A204.1 (cell line): ENCODE results near the gene LRMDA.

Source experiments
- FAIRE-seq: peaks from 2 replicates; lab custom pipeline; 2012; peaks lifted over from hg19 to GRCh38; lab: Jason Lieb, UNC

The LRMDA gene

DNA sequence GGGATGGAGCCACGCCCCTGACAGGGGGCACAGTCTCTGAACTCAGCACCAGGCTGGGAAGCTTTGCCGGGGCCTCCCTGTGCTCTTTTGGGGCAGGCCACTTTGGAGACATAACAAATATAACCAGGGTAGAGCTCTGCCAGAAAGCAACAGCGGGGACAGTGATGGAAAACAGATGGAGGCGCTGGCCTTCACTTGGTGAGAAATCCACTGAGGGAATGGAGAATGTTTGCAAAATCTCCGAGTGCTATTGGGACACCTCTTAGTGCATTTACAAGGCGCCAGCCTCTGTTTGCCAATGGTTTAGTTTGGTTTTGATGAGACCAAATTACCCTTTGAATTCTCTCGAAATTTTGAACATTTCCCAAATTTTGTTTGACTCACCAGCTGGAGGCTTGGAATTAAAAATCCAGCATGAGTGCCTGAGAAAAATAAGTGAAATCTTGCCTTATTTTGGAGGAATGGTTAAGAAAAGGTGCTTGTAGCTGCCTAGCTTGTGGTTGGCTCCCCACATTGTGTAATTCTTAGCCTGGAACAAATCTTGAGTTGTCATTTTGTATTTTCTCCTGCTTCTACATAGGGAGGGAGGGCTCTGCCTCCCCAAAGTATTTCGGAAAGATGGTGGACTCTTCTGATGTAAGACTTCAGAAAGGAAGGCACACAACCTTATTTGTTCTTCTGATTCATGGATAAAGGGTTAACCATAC, 980.5 kb downstream of the LRMDA start:
- no peak for FAIRE-seq

DNA sequence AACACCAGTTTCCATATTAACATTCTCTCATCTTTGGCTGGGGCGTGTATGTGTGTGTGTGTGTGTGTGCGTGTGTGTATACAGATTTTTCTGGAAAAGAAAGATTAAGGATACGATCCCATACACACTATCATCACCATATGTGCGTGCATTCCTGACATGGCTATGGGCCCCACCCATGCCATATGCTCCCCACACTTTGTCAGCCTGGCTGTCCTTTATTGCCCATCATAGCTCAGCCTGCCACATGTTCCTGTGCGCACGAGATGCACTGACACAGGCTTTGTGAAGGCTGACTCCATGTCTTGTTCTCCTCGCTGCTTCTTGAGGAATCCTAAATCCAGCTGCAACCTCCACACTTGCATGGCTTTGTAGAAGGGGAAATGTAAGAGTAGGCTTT, 984.1 kb downstream of the LRMDA start:
- FAIRE-seq = no peak

DNA sequence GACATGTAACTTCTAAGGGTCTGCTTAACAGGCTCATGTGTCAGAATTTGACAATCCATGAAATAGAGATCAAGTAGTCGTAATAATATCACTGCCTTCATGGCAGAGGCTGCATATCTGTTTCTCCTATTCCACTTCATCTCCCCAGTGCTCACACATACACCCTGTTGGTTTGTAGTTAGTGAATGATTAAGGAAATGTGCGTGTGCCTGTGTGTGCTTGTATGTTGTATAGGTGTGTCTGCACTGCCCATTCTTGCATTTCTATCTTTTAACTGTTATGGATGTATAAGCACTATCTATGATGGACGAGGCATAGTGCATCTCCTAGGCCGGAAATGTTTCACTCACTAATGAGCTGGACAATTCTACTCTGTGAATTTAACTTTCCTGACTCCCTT, 985.2 kb downstream of the LRMDA start:
- FAIRE-seq = no peak

DNA sequence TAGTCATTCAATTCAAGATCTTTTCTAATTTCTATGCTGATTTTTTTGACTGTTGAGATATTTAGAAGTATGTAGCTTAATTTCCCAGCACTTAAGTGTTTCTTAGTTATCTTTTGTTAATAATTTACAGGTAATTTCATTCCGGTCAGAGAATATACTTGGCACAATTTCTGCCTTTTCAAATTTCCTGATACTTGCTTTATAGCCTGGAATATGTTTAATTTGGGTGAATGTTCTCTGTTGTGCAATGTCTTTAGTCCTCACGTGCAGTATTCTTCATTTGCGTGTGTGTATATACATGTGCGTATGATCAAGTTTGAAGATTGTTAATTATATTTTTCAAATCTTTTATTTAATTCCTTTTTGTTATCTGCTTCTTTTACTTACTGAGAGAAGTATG, 989.3 kb downstream of the LRMDA start:
- no peak for FAIRE-seq

DNA sequence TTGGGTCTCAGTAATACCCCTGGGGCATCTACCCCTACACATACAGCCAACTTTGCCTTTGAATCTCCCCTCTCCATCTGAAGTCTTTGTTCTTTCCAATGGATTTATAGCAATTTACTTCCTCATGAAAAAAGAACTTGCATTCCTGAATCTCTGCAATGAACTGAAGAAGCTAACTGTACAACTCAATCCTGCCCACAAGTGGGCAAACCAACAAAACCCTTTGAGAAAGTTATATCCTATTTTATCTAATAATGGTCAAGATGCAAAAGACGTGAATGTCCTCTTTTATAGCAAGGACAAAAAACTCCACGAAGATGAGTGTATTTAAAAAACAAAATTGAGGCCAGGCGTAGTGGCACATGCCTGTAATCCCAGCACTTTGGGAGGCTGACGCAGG, 991.3 kb downstream of the LRMDA start:
- no peak for FAIRE-seq

DNA sequence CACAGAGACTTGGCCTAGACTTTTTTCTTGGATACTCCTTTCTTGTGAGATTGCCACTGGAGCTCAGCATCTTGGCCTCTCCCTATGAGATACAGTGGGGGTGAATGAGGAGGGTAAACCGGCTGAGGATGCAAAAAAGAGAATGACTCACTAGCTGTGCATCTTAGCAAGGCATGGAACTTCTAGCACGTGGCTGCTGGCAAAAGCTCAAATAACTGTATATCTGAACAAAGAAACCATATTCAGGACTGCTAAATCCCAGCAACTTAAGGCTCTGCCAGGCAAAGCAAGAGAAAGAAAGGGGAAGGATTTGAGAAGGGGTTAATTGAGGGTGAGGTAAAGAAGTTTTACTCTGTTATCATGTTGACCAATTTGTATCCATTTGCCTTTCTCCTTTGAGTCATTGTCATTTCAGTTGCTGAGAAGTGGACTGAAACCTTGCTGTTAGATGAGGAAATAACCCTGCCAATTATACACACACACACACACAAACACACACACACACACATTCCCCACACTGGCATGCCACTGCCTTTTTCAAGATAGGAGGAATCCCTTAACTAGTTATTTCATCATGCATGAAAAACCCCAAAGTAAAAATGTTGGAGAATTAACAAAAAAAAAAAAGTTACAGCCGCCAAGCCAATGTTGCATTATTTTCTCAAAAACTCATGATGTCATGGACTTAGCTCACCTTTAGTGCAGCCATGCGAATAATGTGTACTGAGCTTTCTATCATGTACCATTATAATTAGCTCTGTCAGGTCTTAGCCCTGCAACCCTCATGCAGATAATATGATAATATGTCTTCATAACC, 997.3 kb downstream of the LRMDA start:
- no peak for FAIRE-seq

DNA sequence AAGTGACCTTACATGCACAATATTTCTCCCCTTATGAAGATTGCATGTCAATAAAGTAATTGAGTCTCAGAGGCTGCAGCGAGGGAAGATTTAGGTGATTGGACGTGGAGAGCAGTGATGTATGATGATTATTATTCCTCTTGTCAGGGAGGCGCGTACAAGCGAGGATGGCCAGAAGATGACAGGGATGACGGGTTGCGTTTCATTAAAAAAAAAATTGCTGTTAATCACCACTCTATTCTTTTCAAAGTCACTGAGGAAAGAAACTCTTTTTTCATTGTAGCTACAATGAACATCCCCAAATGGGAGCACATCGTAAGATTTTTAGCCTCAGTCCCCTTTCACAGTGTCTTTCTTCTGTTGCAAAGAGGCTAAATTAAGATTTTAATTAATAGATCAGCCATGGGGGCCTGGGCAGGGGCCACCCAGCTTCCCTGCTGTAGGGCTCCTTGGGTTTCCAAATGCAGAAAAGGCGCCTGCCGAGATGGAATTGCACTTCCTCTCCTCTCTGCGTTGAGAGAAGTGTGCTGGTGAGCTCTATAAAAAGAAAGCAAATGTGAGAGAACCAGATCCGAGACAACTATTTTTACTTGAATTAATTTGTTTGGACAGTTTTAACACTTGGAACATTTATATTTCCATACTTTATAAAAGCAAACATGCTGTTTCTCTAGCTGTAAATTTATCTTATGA, 998.1 kb downstream of the LRMDA start:
- FAIRE-seq = no peak

DNA sequence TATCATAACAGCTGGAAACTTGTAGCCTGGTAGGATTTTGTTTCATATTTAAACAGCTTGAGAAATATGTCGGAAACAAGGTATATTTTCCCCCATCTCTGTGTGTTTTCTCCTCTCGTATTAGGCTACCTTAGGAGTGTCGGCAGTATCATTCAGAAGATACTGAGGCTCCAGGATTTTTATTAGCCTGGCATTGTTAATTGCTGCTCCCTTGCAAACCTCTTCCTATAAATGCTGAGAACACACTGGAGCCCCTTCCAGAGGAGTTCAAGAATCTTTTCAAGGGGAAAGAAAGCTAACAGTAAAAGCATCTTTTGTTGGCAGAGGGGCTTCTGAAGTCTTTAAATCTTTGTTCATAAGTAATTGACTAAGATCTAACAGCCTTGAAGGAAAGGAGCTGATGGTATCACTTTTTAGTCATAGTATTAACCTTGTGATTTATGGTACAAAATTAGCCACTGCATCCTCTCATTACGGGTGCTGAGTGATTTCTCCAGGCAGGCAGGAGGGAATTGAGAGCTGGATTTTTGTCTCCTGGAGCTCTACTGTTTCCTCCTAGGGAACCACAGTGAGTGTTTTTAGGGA, 998.7 kb downstream of the LRMDA start:
- FAIRE-seq = no peak

DNA sequence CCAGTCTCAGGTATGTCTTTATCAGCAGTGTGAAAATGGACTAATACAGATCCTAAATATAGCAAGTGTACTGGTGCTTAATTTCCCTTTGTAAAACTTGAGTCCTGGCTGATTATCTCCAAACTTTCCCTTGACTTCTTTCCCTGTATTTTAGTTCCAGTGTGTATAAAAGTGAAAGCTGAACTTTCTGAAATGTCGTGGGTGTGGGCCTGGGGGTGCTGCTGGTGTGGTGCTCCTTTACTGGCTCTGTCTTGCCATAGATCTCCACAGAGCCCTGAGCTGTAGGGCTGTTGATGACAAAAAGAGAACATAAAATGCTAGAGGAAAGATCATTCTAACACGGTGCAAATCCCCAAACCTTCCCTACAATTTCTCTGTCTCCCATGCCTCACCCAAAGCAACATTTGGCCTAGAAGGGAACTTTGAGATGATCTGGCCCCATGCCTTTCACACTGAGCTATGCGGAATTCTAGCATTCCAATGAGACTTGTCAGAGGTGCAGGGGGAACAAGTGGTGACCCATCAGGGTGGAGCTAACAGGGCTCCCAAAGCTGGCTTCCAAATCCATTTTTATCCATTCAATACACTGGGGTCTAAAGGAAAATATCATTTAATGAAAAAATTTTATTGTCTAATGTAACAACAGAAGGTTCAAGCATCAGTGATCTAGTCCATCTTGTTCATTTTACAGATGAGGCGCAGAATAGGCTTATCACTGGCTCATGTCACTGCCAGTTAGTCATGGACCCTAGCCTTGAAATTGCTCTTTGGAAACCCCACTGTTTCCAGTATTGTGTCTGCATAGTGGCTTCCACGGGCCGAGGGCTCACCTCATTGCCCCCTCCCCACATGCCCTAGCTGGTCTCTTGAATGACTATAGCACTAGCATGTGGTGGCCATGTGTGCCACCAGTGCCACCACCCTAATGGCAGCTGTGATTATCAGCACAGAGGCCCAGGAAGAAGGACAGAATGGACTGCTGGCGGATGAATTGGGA, 1000.9 kb downstream of the LRMDA start:
- FAIRE-seq = no peak

DNA sequence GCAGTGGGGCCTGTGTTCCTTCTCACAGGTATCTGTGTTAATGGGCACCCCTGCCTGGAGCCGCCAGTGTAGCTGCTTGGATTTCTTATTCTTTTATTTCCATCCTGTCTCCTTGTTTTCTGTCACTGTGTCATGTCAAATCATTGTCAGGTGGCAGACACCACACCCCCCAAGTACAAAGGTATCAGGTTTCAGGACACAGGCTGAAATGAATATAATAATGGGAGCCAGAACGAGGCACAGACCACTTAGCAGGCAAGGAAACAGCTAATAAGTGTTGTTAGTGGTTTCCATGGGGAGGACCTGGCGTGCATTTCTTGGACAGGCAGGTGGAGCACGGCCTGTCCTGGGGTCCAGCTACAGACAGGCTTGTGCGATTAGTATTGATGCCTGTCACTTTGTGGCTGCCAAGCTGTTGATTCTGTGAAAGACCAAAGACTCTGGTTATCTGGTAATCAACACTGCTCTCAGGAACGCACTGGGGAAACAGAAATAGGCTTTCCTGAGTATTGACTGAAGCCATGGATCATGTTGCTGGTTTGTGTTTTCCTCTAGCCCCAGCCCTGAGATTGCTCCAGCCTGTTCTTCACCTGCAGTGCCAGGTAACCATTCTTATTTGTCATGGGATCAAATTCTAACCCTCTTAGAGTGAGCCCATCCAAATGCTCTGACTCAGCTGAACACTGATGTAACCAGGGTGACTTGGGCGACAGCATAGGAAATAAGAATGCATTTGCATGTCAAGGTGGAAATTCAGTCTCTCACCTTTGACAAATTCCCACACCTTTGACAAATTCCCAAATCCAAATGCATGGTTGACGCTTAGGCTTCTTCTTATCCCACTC, 1002.0 kb downstream of the LRMDA start:
- no peak for FAIRE-seq

DNA sequence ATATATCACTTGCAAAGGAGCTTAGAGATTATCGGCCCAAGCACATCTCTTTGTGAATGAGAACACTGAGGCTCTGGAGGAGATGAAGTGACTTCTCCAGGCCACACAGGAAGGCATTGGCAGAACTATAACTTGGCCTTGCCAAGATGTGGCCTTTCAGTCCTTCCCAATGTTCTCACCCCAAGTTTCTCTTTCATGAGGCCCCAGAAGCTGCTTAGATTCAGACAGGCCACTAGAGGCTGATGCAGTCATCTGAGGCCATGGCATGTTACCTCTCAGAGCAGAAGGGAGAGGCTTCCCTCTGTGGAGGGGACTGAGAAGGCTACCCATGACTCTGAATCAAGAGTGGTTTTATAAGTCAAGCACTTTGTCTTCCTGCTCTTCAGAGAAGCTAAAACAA, 1003.7 kb downstream of the LRMDA start:
- FAIRE-seq = no peak

DNA sequence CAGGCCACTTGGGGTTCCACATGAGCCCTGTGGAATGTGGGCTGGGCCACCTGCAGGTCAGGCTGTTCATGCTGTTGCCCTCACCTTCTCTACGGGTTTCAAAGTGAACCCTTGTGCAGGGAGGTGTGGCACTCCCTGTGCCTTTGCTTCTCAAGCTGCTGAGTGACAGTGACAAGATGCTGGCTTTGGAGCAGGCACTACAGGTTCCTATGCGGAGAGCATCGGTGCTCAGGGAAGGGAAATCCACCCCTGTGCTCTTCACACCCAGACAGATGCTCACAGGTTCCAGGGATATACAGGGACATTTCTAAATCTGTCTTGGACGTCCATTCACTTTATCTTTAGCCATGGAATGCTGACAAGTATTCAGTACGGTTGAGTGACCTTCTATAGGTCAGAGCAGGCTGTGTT, 1005.0 kb downstream of the LRMDA start:
- no peak for FAIRE-seq

DNA sequence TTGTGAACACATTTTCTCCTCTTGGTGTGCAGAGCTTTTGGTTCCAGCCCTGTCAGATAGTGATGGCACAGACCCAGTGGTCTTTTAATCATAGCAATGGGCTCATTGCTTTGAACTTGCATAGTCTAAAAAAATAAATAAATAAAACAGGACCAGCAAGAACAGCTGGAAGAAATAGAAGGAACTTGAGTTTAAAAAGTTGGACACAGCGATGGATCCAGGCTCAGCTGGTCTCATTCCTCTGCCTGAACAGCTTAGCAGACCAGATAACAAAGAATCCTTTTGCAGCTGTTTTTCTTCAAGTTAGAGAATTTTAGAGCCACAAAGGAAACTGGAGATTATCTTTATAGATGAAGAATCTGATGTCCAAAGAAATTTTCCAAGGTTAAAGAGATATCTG, 1005.6 kb downstream of the LRMDA start:
- no peak for FAIRE-seq

DNA sequence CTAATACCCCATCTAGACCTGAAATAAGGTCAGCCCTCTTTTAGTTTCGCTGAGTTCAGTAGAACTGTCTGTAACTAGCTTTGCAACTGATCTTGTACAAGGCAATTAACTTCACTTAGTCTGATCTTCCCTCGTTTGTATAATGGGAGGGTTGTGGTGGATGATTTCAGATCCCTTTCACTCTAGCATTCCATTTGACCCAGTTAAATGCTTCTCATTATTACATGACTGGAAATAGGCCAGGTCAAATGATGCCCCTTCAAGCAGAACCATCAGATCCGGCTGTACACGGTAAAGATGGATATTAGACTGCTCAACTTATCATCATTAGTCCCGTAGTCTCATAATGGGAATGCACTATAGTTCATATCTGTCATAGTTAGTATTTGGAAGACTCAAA, 1009.0 kb downstream of the LRMDA start:
- no peak for FAIRE-seq

DNA sequence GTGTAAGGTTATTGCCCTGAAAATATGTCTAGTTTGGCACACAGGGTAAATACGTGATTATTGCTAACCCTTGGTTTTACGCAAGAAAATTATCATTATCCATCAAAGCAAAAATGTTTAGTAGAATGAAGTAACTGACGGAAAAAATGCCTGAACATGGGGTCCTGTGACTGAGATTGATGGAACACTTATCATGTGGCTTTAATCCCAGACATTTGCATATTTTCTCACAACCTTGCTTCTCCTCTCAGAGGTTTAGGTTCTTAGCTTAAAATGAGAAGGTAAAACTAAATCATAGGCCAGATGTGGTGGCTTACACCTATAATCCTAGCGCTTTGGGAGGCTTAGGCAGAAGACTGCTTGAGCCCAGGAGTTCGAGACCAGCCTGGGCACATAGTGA, 1010.7 kb downstream of the LRMDA start:
- FAIRE-seq = no peak

DNA sequence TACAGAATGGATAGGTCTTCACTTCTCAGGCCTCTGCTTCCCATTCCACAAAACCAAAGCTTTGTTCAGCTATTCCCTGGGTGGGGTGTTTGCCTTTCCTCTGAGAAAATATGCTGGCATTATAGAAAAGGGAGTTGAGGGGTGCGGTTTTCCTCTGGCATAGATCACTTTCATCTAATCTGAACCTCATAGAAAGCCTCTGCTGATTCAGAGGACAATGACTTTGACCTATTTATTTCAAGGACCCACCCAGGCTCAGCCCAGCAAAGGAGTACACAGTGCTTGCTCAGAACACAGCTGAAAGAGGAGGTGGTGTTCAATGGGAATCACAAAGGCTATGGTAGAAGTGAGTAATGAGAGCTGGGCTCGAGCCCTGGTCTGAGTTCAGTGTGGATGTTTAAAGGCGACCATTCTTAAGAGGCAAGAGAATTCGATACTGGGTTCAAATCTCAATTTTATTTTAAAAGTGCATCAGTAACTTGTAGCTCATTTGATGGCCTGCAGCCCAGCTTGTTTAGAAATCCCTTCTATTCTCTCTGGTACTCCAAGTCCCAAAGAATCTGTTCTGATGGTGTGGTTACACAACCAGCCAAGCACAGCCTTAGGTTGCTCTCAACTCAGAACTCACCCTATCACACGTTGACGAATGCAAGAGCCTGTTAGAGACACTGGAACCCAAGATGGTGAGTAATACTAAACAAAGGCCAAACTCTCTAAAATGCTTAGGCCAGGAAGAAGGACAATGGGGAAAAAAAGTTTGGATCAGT, 1012.8 kb downstream of the LRMDA start:
- no peak for FAIRE-seq

DNA sequence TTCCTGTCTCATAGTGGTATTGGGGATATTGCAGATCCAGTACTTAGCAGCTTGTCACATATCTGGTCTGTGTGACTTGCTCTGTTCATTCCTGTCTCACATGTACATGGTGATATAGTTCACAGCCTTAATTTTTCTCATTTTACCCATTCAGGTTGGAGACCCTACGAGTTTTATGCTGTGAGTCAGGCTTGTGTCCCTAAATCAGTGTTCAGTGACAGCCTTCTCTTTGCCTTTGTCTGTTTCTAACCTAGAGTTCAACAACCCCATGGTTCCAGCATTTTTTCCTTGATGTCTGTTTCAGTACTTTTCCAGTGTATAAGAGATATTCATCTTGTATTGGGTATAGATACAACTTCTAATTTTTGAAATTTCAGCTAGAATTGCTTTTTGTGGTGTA, 1016.2 kb downstream of the LRMDA start:
- no peak for FAIRE-seq

DNA sequence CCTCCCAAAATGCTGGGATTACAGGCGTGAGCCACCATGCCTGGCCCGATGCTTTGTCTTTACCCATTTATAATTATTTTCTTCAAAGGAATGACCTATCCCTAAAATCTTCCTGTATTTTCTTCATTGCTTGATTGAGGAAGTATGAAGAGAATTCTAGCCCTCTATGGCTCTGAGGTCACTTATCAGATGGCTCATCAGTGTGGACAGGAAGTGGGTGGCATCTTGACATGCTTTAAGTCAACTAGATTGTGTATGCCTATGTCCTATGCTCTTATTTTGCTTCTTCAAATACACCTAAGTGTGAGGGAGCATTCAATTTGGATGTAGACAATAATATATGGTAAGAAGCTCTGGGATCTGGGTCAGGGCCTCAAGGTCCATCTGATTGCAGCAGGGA, 1020.5 kb downstream of the LRMDA start:
- no peak for FAIRE-seq

DNA sequence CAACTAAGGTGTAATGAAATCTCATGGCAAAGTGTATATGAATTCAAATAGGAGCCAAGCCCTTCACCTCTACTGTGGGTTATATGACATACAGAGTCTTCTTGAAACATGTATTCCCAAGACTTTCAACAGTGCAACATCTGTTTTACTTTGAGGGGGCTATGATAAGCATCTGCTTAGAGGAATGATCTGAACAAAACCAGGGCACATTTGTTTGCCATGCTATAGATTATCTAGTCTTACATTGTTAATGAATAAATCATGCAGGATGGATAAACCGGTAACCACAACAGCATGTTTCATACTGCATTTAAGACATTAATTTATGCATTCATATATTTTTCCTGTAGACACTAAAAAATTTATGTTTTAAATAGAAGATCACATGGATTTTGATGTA, 1021.9 kb downstream of the LRMDA start:
- no peak for FAIRE-seq

DNA sequence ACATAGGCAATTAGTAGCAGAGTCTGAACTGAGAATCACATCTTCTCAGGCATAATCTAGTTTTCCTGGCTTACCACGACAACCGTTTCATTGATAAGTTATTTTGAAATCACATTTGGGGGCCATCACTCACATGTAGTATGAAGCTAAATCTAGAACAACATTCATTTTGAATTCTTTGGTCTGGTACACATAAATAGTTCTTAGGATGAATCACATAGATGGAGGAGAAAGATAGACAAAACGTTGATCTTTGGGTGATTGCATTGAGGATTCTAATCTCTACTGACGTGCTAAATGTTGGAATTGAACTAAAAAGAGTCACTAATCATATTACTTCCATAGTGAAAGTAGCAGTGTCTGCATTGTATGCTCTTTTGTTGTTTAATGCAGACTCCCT, 1022.6 kb downstream of the LRMDA start:
- FAIRE-seq = no peak
